Suprapubic skin (tissue), 4 donors: ENCODE results near the gene INPP5K. TPM values are rescaled to one million over a fixed set of nuclear protein-coding genes. Genes with fewer than 3 reads are reported as not detected.
A peak's percentile ranks its signal among the peaks of the same experiment; 100 is the strongest.
"Not testable (repeated sequence)": the region's sequence is repeated elsewhere in the genome, so short reads cannot be mapped to it uniquely, and the experiment has no call there.

ENCODE experiments used
- DNase-seq, 2 donors: peaks; one replicate each; pipeline ENCODE4 v3.0.0-alpha.2; 2019; ENCODE audit warnings: low spot score in 2 of 2
- H3K27ac ChIP-seq: fragments of 200-600 bp; sonication (generic); one replicate; pipeline ENCODE4 v1.5.1; 2019
- H3K27me3 ChIP-seq: fragments of 200-600 bp; sonication (generic); one replicate; pipeline ENCODE4 v1.5.1; 2019
- H3K36me3 ChIP-seq: fragments of 200-600 bp; sonication (generic); one replicate; pipeline ENCODE4 v1.5.1; 2019
- H3K4me1 ChIP-seq: fragments of 200-600 bp; sonication (generic); one replicate; pipeline ENCODE4 v1.5.1; 2019
- H3K4me3 ChIP-seq: fragments of 200-600 bp; sonication (generic); one replicate; pipeline ENCODE4 v1.5.1; 2019; ENCODE audit warnings: mild to moderate bottlenecking
- H3K9me3 ChIP-seq: fragments of 200-600 bp; sonication (generic); one replicate; pipeline ENCODE4 v1.5.1; 2019
- EP300 ChIP-seq: sonication (generic); formaldehyde crosslinking; IDR thresholded peaks from one replicate; pipeline ENCODE4 v1.6.1; 2017; ENCODE audit warnings: antibody characterized with exemption
- POLR2A ChIP-seq, 2 donors: fragments of 450-650 bp; IDR thresholded peaks; one replicate each; pipeline ENCODE4 v1.6.1; 2017; ENCODE audit warnings: antibody characterized with exemption in 2 of 2, mild to moderate bottlenecking in 2 of 2, moderate library complexity in 2 of 2
- POLR2AphosphoS5 ChIP-seq, 3 donors: sonication (generic); formaldehyde crosslinking; IDR thresholded peaks; one replicate each; pipeline ENCODE4 v1.6.1; 2017; ENCODE audit warnings: antibody characterized with exemption in 3 of 3
- WGBS: methylation state at CpG from one replicate; pipeline ENCODE4 v1.1.5; 2018; 5-methylcytosine and 5-hydroxymethylcytosine counted together
- total RNA-seq, 4 donors: library from RNA; depleted of rRNA; stranded (reverse); fragments of >200 nt; gene quantifications; one replicate each; pipeline ENCODE4 v1.1.0, GENCODE V29; 2016
- TF ChIP-seq, protein P1 (sequence below), 2 donors: fragments of 200-600 bp in 1 of 2; fragments of 450-650 bp in 1 of 2; sonication (generic) in 1 of 2; IDR thresholded peaks; one replicate each; pipeline ENCODE4 v1.5.1; 2016 to 2019; ENCODE audit warnings: antibody characterized with exemption in 2 of 2, mild to moderate bottlenecking in 1 of 2, moderate library complexity in 1 of 2

Gene INPP5K
- 100 to 1,000 TPM in 3 of 4 donors, 10 to 100 TPM in 1; 91.8 to 160 (median 123) TPM for total RNA-seq

DNA sequence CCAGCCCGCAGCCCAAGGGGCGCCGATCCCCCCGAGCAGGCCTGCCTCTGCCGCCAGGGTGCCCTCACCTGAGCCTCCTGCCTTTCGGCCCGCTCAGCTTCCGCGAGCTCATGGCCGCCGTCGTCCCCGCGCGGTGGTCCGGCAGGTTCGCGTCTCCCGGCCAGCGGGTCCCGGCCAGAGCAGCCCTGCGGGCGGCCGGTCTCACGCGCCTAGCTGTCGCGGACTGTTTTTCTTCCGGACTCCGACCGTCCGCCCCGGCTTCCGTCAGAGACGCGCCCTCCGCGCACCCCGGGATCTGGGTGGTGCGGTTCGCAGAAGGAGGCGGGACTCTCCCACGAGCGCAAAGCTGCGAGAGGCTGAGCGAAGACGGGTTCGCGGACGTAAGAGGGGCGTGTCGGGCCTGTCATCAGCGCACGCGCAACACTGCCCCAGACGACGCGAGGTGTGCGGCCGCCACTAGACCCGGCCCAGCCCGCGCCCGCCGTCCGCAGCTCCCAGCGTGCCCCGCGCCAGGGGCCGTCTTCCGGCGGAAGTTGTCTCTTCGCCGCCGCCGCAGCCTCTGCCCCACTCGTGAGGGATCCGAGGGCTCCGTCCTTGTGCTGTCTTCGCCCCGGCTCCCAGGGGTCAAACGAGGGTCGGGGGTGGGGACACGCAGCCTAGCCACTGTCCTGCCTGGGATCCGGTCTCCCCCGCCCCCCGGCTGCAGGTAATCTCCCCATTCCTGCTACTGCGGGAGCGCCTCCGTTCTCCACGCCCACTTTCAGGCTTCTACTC is at the start of gene INPP5K:
TSS of gene INPP5K (minus strand) at position 225 of the 774 bp plus-strand sequence. CDS start at position 112, 113 bp downstream.
- 1% methylated on average over 35 of the region's 91 CpGs for WGBS
- H3K4me3 ChIP-seq = peak within 1 kb of the TSS; percentile 78
- H3K36me3 ChIP-seq = peaks cover 25% of the 10 kb centered on the region

DNA sequence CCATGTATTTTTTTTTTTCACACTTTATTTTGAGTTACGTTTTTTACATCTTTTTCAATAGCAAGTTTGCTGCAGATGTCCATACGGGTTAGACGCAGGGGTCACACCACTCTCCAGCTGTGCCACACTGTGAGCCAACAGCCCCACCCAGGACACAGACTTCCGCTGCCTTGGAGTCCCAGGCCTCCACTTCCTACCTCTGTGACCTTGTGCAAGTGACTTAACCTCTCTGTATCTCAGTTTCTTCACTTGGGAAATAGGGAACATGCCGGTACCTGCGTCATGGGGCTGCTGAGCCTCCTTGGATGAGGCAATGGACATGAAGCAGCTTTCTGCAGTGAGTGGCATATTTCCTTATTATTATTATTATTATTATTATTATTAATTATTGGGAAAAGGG is 49.5 kb upstream of the INPP5K start:
- no peaks in the 10 kb centered on the region for H3K27me3 ChIP-seq
- 50% methylated on average over 6 of the region's 6 CpGs for WGBS
- no peaks in the 10 kb centered on the region for H3K9me3 ChIP-seq
- peaks cover 14% of the 10 kb centered on the region for H3K4me1 ChIP-seq
- DNase-seq = no peak
- TF ChIP-seq EP300 (no peak), POLR2AphosphoS5 (IDR thresholded peaks at IDR 0.05) (no peak), POLR2A (IDR thresholded peaks at IDR 0.05) (no peak)
- TF ChIP-seq, protein P1, sequence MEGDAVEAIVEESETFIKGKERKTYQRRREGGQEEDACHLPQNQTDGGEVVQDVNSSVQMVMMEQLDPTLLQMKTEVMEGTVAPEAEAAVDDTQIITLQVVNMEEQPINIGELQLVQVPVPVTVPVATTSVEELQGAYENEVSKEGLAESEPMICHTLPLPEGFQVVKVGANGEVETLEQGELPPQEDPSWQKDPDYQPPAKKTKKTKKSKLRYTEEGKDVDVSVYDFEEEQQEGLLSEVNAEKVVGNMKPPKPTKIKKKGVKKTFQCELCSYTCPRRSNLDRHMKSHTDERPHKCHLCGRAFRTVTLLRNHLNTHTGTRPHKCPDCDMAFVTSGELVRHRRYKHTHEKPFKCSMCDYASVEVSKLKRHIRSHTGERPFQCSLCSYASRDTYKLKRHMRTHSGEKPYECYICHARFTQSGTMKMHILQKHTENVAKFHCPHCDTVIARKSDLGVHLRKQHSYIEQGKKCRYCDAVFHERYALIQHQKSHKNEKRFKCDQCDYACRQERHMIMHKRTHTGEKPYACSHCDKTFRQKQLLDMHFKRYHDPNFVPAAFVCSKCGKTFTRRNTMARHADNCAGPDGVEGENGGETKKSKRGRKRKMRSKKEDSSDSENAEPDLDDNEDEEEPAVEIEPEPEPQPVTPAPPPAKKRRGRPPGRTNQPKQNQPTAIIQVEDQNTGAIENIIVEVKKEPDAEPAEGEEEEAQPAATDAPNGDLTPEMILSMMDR (IDR thresholded peaks at IDR 0.05) = no peak
- no peaks in the 10 kb centered on the region for H3K36me3 ChIP-seq
- no peak overlapping the region for H3K27ac ChIP-seq
- no peak overlapping the region for H3K4me3 ChIP-seq

More for the DNA sequence above, at the start of gene INPP5K:
- peak within 1 kb of the TSS; percentile 89 for H3K27ac ChIP-seq
- H3K9me3 ChIP-seq = no peaks in the 10 kb centered on the region
- H3K4me1 ChIP-seq = peaks cover 51% of the 10 kb centered on the region
- TF ChIP-seq POLR2A (IDR thresholded peaks at IDR 0.05) (peak in 1 of 2 donors; percentile 49), EP300 (no peak), POLR2AphosphoS5 (IDR thresholded peaks at IDR 0.05) (peak; percentile 50 to 94 (median 71))
- DNase-seq = peak; percentile 98 to 99
- H3K27me3 ChIP-seq = no peaks in the 10 kb centered on the region

DNA sequence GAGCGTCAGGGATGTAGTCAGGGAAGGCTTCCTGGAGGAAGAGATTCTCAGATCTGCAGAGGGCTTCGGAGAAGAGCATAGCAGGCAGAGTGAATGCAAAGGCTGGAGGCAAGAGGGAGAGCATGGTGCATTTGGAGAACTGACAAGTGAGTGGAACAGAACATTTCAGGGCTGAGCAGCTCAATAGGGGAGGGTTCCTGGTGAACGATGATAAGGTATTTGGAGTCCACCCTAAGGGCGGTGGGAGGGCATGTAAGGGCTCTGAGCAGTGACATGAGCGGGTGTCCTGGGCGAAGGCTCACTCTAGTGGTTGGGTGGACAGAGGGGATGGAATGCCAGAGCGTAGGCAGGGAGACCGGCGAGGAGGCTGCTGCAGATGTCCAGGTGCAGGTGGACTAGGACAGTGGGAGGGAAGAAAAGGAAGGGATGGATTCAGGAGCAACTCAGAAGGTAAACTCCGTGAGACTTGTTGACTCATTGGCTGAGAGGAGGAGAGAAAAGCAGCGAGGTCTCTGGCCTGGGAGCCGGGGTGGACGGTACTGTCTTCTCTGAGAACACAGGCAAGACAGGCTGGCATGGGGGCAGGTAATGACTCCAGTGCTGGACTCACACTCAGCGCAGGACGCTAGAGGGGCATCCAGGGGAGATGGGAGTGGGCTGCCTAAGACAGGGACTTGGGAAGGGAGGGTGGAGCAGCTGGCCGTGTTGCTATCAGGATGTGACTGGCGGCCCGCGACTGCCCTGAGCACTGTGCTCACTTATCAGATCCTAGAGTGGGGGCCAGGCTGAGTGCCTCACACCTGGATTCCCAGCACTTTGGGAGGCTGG is 47.6 kb upstream of the INPP5K start:
- TF ChIP-seq POLR2AphosphoS5 (IDR thresholded peaks at IDR 0.05) (no peak), POLR2A (IDR thresholded peaks at IDR 0.05) (no peak)
- no peak overlapping the region for H3K4me3 ChIP-seq
- no peak for DNase-seq
- WGBS = 74% methylated on average over 19 of the region's 19 CpGs
- H3K4me1 ChIP-seq = peaks cover 33% of the 10 kb centered on the region
- H3K27ac ChIP-seq = no peak overlapping the region
- H3K9me3 ChIP-seq = no peaks in the 10 kb centered on the region
- H3K27me3 ChIP-seq = no peaks in the 10 kb centered on the region
- H3K36me3 ChIP-seq = no peaks in the 10 kb centered on the region

GRCh38 chr17:1563471-1563785 is 47.0 kb upstream of the INPP5K start:
- not testable (repeated sequence) for DNase-seq, H3K27me3 ChIP-seq, H3K4me3 ChIP-seq, H3K9me3 ChIP-seq, H3K27ac ChIP-seq, H3K36me3 ChIP-seq
- H3K4me1 ChIP-seq = peaks cover 38% of the 10 kb centered on the region
- WGBS = 67% methylated on average over 15 of the region's 15 CpGs

- TF ChIP-seq POLR2A (IDR thresholded peaks at IDR 0.05) = no peak
- TF ChIP-seq, protein P1 (IDR thresholded peaks at IDR 0.05) = peak in 1 of 2 donors; percentile 4
- TF ChIP-seq EP300 = no peak
- TF ChIP-seq POLR2AphosphoS5 (IDR thresholded peaks at IDR 0.05) = no peak
- Histone ChIP-seq H3K4me1 (peaks cover 50% of the 10 kb centered on the region), H3K27ac (peak overlapping the region; percentile 94), H3K4me3 (peak overlapping the region; percentile 96), H3K36me3 (no peaks in the 10 kb centered on the region), H3K27me3 (no peaks in the 10 kb centered on the region), H3K9me3 (no peaks in the 10 kb centered on the region)
- no peak for DNase-seq
- 1% methylated on average over 52 of the region's 62 CpGs for WGBS
These were observed 45.8 kb upstream of the INPP5K start for GRCh38 chr17:1562176-1562643.

DNA sequence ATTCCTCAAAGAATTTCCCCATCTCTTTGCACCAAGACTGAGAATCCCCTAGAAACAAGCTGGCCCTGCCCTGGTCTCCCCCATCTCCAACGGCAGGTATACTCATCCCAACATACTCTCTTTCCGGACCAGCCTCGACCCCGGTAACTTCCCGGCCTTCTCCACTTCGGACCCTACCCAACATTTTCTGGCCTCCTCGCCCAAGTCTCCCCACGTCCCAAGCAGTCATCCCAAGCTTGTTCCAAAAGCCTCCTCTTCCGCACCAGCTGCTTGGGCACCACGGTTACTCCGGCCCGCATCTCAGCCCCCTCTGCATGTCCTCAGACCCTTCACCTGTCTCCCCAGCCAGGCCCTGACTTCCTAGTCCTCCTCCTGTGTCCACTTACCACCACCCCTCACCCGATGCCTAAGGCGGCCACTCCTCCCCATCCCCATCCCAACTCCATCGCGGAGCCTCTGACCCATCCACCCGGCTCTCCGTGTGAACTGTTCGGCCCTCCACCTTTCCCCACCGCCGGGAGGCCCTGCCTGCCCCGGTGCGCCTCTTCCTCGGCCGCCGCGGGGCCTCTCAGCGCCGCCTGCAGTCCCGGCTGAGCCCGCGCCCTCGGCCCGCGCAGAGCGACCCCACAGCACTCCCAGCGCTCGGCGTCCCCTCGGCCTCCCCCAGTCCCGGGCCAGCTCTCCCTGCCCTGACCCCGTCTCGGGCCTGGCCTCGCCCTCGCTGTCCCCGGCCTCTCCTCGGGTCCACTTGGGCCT is 45.2 kb upstream of the INPP5K start:
- DNase-seq = no peak
- H3K4me1 ChIP-seq = peaks cover 56% of the 10 kb centered on the region
- WGBS = 4% methylated on average over 31 of the region's 47 CpGs

More for the DNA sequence above, 45.2 kb upstream of the INPP5K start:
- TF ChIP-seq EP300 (no peak), POLR2AphosphoS5 (IDR thresholded peaks at IDR 0.05) (no peak), POLR2A (IDR thresholded peaks at IDR 0.05) (no peak)
- TF ChIP-seq, protein P1 (IDR thresholded peaks at IDR 0.05) = peak in 1 of 2 donors; percentile 9
- Histone ChIP-seq H3K27me3 (no peaks in the 10 kb centered on the region), H3K4me3 (peak overlapping the region; percentile 96), H3K27ac (peak overlapping the region; percentile 94), H3K9me3 (no peaks in the 10 kb centered on the region), H3K36me3 (no peaks in the 10 kb centered on the region)
